GM23338 (cell line): ENCODE data around the gene ELF5. TPM values are rescaled to one million over a fixed set of nuclear protein-coding genes. Genes with fewer than 3 reads are reported as not detected.

Source experiments
- ATAC-seq: fragments of 200-7000 bp; cut with Tn5 transposase; 3 replicates; pipeline ENCODE4 v1.9.1; 2020
- DNase-seq: peaks from one replicate; pipeline ENCODE4 v3.0.0-alpha.2; 2015; ENCODE audit warnings: low spot score
- H2AFZ ChIP-seq: fragments of 200-600 bp; sonication (generic); 2 replicates; pipeline ENCODE4 v1.8.0; 2016; ENCODE audit warnings: antibody characterized with exemption, mild to moderate bottlenecking, moderate library complexity
- H3F3A ChIP-seq: fragments of 200-600 bp; sonication (generic); replicated peaks from 2 replicates; pipeline ENCODE4 v1.8.0; 2017; ENCODE audit warnings: antibody characterized with exemption, mixed run types, low read depth
- H3K27ac ChIP-seq: fragments of 200-600 bp; sonication (generic); 2 replicates; pipeline ENCODE4 v1.6.1; 2016; ENCODE audit warnings: low read depth
- H3K27me3 ChIP-seq: fragments of 200-600 bp; sonication (generic); 2 replicates; pipeline ENCODE4 v1.8.0; 2016; ENCODE audit warnings: mild to moderate bottlenecking, mixed run types, moderate library complexity; ENCODE audit not compliant: insufficient read depth
- H3K36me3 ChIP-seq: fragments of 200-600 bp; sonication (generic); 2 replicates; pipeline ENCODE4 v1.8.0; 2016; ENCODE audit warnings: mild to moderate bottlenecking; ENCODE audit not compliant: insufficient read depth
- H3K4me1 ChIP-seq: fragments of 200-600 bp; sonication (generic); 2 replicates; pipeline ENCODE4 v1.8.0; 2016; ENCODE audit warnings: mild to moderate bottlenecking, moderate library complexity; ENCODE audit not compliant: insufficient read depth
- H3K4me2 ChIP-seq: fragments of 200-600 bp; sonication (generic); 2 replicates; pipeline ENCODE4 v1.7.1; 2017; ENCODE audit warnings: mixed run types
- H3K4me3 ChIP-seq: fragments of 200-600 bp; sonication (generic); 2 replicates; pipeline ENCODE4 v1.6.1; 2016; ENCODE audit warnings: mixed run types
- H3K79me2 ChIP-seq: fragments of 200-600 bp; sonication (generic); replicated peaks from 2 replicates; pipeline ENCODE4 v1.8.0; 2017; ENCODE audit warnings: mild to moderate bottlenecking; ENCODE audit not compliant: insufficient read depth
- H3K9me2 ChIP-seq: fragments of 200-600 bp; sonication (generic); 2 replicates; pipeline ENCODE4 v1.8.0; 2017; ENCODE audit not compliant: insufficient read depth
- H4K20me1 ChIP-seq: fragments of 200-600 bp; sonication (generic); replicated peaks from 2 replicates; pipeline ENCODE4 v1.8.0; 2017; ENCODE audit warnings: mild to moderate bottlenecking; ENCODE audit not compliant: insufficient read depth
- H3K27ac Mint-ChIP-seq: 2 replicates; pipeline ENCODE4 v1.8.0; 2020; ENCODE audit warnings: inconsistent platforms, mild to moderate bottlenecking, moderate library complexity, mixed read lengths
- H3K27me3 Mint-ChIP-seq: 3 replicates; pipeline ENCODE4 v1.8.0; 2022; ENCODE audit warnings: low read depth, mild to moderate bottlenecking, moderate library complexity, mixed read lengths, inconsistent platforms; ENCODE audit not compliant: insufficient read depth, poor library complexity
- H3K36me3 Mint-ChIP-seq: 3 replicates; pipeline ENCODE4 v1.8.0; 2021; ENCODE audit warnings: low read depth, mild to moderate bottlenecking, inconsistent platforms, moderate library complexity, mixed read lengths
- H3K4me1 Mint-ChIP-seq: 3 replicates; pipeline ENCODE4 v1.8.0; 2020; ENCODE audit warnings: mild to moderate bottlenecking, inconsistent platforms, mixed read lengths
- H3K4me3 Mint-ChIP-seq: 3 replicates; pipeline ENCODE4 v1.8.0; 2021; ENCODE audit warnings: moderate library complexity, mild to moderate bottlenecking, inconsistent platforms, mixed read lengths
- H3K9me3 Mint-ChIP-seq: 3 replicates; pipeline ENCODE4 v1.8.0; 2020; ENCODE audit warnings: moderate library complexity, mild to moderate bottlenecking, inconsistent platforms, mixed read lengths
- CREB1 ChIP-seq: fragments of 250-450 bp; sonication (Bioruptor Pico); IDR thresholded peaks from 2 replicates; pipeline ENCODE4 v1.5.0; 2020; ENCODE audit warnings: low read depth, mild to moderate bottlenecking, moderate library complexity
- EZH2 ChIP-seq: fragments of 200-600 bp; sonication (generic); IDR thresholded peaks from one replicate; pipeline ENCODE4 v1.8.0; 2017; ENCODE audit warnings: antibody characterized with exemption, mild to moderate bottlenecking, low read depth; ENCODE audit not compliant: unreplicated experiment
- EZH2phosphoT487 ChIP-seq: fragments of 200-600 bp; sonication (generic); IDR thresholded peaks from one replicate; pipeline ENCODE4 v1.8.1; 2018; ENCODE audit warnings: antibody characterized with exemption; ENCODE audit not compliant: unreplicated experiment
- NANOG ChIP-seq: IDR thresholded peaks from 2 replicates; pipeline ENCODE4 v1.6.1; 2016; ENCODE audit warnings: antibody characterized with exemption, borderline replicate concordance
- POLR2AphosphoS5 ChIP-seq: IDR thresholded peaks from 2 replicates; pipeline ENCODE4 v1.6.1; 2016; ENCODE audit warnings: antibody characterized with exemption, low read depth
- REST ChIP-seq: IDR thresholded peaks from one replicate; pipeline ENCODE4 v1.6.1; 2018; ENCODE audit warnings: antibody characterized with exemption; ENCODE audit not compliant: unreplicated experiment
- STAT1 ChIP-seq: IDR thresholded peaks from one replicate; pipeline ENCODE4 v1.6.1; 2016; ENCODE audit warnings: antibody characterized with exemption; ENCODE audit not compliant: unreplicated experiment
- ZNF114 ChIP-seq: fragments of 250-450 bp; sonication (Bioruptor Pico); IDR thresholded peaks from 2 replicates; pipeline ENCODE4 v1.5.0; 2020; ENCODE audit warnings: mild to moderate bottlenecking, moderate library complexity
- ZNF462 ChIP-seq: fragments of 250-450 bp; sonication (Bioruptor Pico); IDR thresholded peaks from 2 replicates; pipeline ENCODE4 v1.5.0; 2020; ENCODE audit warnings: mild to moderate bottlenecking, moderate library complexity
- polyA plus RNA-seq: library from polyadenylated mRNA; unstranded; fragments of >200 nt; fragmentation: Nextera tagmentation; extraction: Ambion mirVana; gene quantifications from 2 replicates; pipeline ENCODE4 v1.2.1, GENCODE V29; 2016
- total RNA-seq: library from RNA; depleted of rRNA; stranded (reverse); fragments of >200 nt; shearing (Covaris generic); gene quantifications from 2 replicates; pipeline ENCODE4 v1.2.3, GENCODE V29; 2014
- TF ChIP-seq, protein P1 (sequence below), 2 experiments: fragments of 200-600 bp in 1 of 2; sonication (generic) in 1 of 2; conservative IDR thresholded peaks; 2 replicates each; pipeline versions ENCODE4 v1.5.1 to v1.6.1; 2016 to 2017; ENCODE audit warnings: antibody characterized with exemption in 2 of 2, low read depth in 2 of 2, mild to moderate bottlenecking in 2 of 2, moderate library complexity in 1 of 2
- TF ChIP-seq, protein P2 (sequence below): IDR thresholded peaks from 2 replicates; pipeline ENCODE4 v1.6.1; 2016; ENCODE audit warnings: antibody characterized with exemption

ELF5 gene
- total and polyA plus RNA-seq, 2 experiments from 2014 or later = not detected

DNA sequence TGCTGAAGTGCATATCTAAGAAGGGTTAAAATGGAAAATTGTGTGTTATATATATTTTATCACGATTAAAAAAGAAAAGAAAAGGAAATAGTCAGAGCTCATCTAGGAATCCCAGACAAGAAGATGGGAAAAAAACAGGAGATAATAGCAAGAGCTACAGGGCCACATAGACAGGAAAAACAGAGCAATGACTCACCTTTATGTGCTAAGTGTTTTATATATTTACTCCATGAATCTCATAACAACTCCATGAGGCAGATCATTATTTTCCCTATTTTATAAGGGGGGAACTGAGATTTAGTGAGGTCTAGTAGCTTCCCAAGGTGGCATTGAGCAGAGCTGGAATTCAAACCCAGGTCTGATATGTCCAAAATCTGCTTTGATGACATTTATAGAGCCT lies 18.1 kb upstream of the ELF5 start:
- Histone ChIP-seq H2AFZ (no peak overlapping the region), H4K20me1 (no peaks in the 10 kb centered on the region), H3K27me3 (no peaks in the 10 kb centered on the region), H3K4me2 (no peak overlapping the region), H3K36me3 (no peaks in the 10 kb centered on the region), H3K79me2 (no peaks in the 10 kb centered on the region), H3K4me1 (no peaks in the 10 kb centered on the region), H3K9me2 (peaks cover 9% of the 10 kb centered on the region; the same call in 1 of the 2 replicates), H3K4me3 (no peak overlapping the region), H3K27ac (no peak overlapping the region), H3F3A (no peaks in the 10 kb centered on the region)
- DNase-seq (no peak), ATAC-seq (no peak)
- Mint-ChIP-seq H3K9me3 (peaks cover 4% of the 10 kb centered on the region; the same call in 2 of the 3 replicates), H3K27me3 (peaks cover 2% of the 10 kb centered on the region), H3K4me3 (no peak overlapping the region), H3K27ac (no peak overlapping the region), H3K4me1 (no peaks in the 10 kb centered on the region), H3K36me3 (no peaks in the 10 kb centered on the region)
- TF ChIP-seq, protein P1, sequence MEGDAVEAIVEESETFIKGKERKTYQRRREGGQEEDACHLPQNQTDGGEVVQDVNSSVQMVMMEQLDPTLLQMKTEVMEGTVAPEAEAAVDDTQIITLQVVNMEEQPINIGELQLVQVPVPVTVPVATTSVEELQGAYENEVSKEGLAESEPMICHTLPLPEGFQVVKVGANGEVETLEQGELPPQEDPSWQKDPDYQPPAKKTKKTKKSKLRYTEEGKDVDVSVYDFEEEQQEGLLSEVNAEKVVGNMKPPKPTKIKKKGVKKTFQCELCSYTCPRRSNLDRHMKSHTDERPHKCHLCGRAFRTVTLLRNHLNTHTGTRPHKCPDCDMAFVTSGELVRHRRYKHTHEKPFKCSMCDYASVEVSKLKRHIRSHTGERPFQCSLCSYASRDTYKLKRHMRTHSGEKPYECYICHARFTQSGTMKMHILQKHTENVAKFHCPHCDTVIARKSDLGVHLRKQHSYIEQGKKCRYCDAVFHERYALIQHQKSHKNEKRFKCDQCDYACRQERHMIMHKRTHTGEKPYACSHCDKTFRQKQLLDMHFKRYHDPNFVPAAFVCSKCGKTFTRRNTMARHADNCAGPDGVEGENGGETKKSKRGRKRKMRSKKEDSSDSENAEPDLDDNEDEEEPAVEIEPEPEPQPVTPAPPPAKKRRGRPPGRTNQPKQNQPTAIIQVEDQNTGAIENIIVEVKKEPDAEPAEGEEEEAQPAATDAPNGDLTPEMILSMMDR (conservative IDR thresholded peaks at IDR 0.05; ENCODE audit: low read depth in 2 of 2) = no peak
- TF ChIP-seq POLR2AphosphoS5 (no peak), EZH2 (no peak), ZNF114 (no peak), STAT1 (no peak), NANOG (no peak), EZH2phosphoT487 (no peak), CREB1 (CRISPR knock-in tag) (no peak), ZNF462 (CRISPR knock-in tag) (no peak), REST (no peak)
- TF ChIP-seq, protein P2, sequence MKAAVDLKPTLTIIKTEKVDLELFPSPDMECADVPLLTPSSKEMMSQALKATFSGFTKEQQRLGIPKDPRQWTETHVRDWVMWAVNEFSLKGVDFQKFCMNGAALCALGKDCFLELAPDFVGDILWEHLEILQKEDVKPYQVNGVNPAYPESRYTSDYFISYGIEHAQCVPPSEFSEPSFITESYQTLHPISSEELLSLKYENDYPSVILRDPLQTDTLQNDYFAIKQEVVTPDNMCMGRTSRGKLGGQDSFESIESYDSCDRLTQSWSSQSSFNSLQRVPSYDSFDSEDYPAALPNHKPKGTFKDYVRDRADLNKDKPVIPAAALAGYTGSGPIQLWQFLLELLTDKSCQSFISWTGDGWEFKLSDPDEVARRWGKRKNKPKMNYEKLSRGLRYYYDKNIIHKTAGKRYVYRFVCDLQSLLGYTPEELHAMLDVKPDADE = no peak
